Nephron (organoid): ENCODE data around the gene RB1.

ENCODE experiments used
- H3K27ac Mint-ChIP-seq, 3 experiments: 2 replicates each; pipeline ENCODE4 v1.8.0; 2020; ENCODE audit warnings: mixed read lengths in 3 of 3, mild to moderate bottlenecking in 2 of 3, moderate library complexity in 1 of 3
- H3K27me3 Mint-ChIP-seq: 2 replicates; pipeline ENCODE4 v1.8.0; 2021; ENCODE audit warnings: low read depth, mild to moderate bottlenecking, moderate library complexity, mixed read lengths
- H3K36me3 Mint-ChIP-seq: 2 replicates; pipeline ENCODE4 v1.8.0; 2020; ENCODE audit warnings: low read depth, mixed read lengths
- H3K4me1 Mint-ChIP-seq: 2 replicates; pipeline ENCODE4 v1.8.0; 2020; ENCODE audit warnings: mixed read lengths
- H3K4me3 Mint-ChIP-seq, 3 experiments: 2 replicates each; pipeline ENCODE4 v1.8.0; 2020; ENCODE audit warnings: mild to moderate bottlenecking in 3 of 3, mixed read lengths in 3 of 3, moderate library complexity in 2 of 3
- H3K9me3 Mint-ChIP-seq: 2 replicates; pipeline ENCODE4 v1.8.0; 2020; ENCODE audit warnings: mixed read lengths
- TF ChIP-seq, protein P1 (sequence below), 3 experiments: fragments of 200-600 bp; sonication (generic); IDR thresholded peaks; one replicate each; pipeline ENCODE4 v1.5.0; 2021; ENCODE audit warnings: antibody characterized with exemption in 3 of 3; ENCODE audit not compliant: unreplicated experiment in 3 of 3

RB1 gene

DNA sequence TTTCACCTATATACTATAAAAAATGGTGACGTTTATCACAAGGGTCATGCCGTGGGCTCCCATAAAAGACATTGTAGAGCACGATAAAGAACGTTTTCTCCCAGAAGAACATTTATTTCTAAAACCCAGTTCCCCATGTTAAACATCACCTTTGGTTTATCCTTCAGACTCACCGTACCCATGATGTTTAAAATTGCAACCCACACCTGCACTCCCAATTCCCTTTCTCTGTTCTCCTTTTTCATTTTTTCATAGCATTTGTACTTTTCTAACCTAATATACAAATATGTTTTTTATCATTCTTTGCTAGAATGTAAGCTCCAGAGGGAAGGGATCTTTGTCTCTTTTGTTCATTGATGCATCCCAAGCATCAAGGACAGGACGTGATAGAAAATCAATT, 227.3 kb downstream of the RB1 start:
- H3K27me3 Mint-ChIP-seq = no peaks in the 10 kb centered on the region
- no peaks in the 10 kb centered on the region for H3K9me3 Mint-ChIP-seq
- peaks cover 25% of the 10 kb centered on the region for H3K4me1 Mint-ChIP-seq
- H3K27ac Mint-ChIP-seq = peak overlapping the region; percentile 98 to 99 (median 99)
- no peaks in the 10 kb centered on the region for H3K36me3 Mint-ChIP-seq
- H3K4me3 Mint-ChIP-seq = peak overlapping the region; percentile 92 to 98 (median 94)
- TF ChIP-seq, protein P1, sequence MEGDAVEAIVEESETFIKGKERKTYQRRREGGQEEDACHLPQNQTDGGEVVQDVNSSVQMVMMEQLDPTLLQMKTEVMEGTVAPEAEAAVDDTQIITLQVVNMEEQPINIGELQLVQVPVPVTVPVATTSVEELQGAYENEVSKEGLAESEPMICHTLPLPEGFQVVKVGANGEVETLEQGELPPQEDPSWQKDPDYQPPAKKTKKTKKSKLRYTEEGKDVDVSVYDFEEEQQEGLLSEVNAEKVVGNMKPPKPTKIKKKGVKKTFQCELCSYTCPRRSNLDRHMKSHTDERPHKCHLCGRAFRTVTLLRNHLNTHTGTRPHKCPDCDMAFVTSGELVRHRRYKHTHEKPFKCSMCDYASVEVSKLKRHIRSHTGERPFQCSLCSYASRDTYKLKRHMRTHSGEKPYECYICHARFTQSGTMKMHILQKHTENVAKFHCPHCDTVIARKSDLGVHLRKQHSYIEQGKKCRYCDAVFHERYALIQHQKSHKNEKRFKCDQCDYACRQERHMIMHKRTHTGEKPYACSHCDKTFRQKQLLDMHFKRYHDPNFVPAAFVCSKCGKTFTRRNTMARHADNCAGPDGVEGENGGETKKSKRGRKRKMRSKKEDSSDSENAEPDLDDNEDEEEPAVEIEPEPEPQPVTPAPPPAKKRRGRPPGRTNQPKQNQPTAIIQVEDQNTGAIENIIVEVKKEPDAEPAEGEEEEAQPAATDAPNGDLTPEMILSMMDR (IDR thresholded peaks at IDR 0.05; ENCODE audit: unreplicated experiment in 3 of 3) = no peak
